Panc1 (cell line): ENCODE data around the gene CFAP210.

Source experiments
- POLR2AphosphoS5 ChIP-seq: IDR thresholded peaks from 2 replicates; pipeline ENCODE4 v1.6.1; 2012; ENCODE audit warnings: mild to moderate bottlenecking, low read depth, low read length, moderate library complexity
- SIN3A ChIP-seq: IDR thresholded peaks from 2 replicates; pipeline ENCODE4 v1.6.1; 2012; ENCODE audit warnings: low read depth, mild to moderate bottlenecking, low read length, moderate library complexity, borderline replicate concordance; ENCODE audit not compliant: insufficient read depth
- TCF7L2 ChIP-seq: IDR thresholded peaks from 2 replicates; pipeline ENCODE4 v1.6.1; 2011; ENCODE audit warnings: mild to moderate bottlenecking, low read depth, low read length, inconsistent platforms
- TF ChIP-seq, protein P1 (sequence below): fragments of 450-650 bp; IDR thresholded peaks from 2 replicates; pipeline ENCODE4 v1.5.1; 2017; ENCODE audit warnings: mild to moderate bottlenecking

DNA sequence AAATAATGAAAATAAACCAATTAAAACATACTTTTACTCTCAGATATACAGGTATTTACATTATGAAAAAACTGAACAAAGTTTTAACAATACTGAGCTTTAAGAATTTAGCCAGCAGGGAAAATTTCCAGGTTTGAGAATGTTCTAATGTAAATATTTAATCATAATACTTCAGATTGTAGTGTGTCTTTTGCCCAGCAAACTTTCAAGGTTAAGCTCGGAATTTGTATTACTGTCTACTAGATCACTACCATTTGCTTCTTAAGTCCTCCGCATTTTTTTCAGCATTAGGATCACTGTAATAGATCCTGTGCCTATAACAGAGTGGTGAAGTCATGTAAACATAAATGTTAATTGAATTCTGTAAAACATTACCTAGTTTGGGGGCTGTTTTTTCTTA is 52.7 kb downstream of the CFAP210 start:
- TF ChIP-seq, protein P1, sequence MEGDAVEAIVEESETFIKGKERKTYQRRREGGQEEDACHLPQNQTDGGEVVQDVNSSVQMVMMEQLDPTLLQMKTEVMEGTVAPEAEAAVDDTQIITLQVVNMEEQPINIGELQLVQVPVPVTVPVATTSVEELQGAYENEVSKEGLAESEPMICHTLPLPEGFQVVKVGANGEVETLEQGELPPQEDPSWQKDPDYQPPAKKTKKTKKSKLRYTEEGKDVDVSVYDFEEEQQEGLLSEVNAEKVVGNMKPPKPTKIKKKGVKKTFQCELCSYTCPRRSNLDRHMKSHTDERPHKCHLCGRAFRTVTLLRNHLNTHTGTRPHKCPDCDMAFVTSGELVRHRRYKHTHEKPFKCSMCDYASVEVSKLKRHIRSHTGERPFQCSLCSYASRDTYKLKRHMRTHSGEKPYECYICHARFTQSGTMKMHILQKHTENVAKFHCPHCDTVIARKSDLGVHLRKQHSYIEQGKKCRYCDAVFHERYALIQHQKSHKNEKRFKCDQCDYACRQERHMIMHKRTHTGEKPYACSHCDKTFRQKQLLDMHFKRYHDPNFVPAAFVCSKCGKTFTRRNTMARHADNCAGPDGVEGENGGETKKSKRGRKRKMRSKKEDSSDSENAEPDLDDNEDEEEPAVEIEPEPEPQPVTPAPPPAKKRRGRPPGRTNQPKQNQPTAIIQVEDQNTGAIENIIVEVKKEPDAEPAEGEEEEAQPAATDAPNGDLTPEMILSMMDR: no peak
- TF ChIP-seq SIN3A (no peak), POLR2AphosphoS5 (no peak), TCF7L2 (no peak)
